ENCODE results near the gene SH2D3C.

DNA sequence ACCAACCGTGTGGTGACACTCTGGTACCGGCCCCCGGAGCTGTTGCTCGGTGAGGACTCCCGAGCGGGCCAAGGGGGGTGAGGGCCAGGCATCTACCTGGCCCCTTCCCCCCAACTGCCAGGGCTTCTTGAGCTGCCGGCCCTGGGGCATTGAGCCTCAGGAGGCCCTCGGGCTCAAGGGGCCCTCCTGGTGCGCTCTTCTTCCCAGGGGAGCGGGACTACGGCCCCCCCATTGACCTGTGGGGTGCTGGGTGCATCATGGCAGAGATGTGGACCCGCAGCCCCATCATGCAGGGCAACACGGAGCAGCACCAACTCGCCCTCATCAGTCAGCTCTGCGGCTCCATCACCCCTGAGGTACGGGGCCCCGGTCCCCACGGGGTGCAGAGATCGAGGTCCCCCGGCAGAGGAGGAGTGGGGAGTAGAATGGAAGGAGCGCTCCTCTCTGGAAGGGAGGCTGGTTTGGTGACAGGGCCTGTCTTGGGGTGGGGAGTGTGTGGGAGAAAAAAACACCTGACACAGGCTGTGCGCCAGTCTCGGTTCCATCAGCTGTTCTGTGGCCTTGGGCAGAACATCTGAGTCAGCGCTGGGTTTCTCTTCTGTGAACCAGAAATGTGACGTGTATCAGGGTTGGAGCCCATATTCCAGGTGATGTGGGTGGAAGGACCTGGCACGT is 10.0 kb upstream of the SH2D3C start:
- TF ChIP-seq ZNF785 (tag by site-specific recombination; IDR thresholded peaks at IDR 0.05) (no peak), ZNF561 (tag by site-specific recombination; IDR thresholded peaks at IDR 0.05; ENCODE audit: borderline replicate concordance) (no peak), ZNF423 (tag by site-specific recombination; IDR thresholded peaks at IDR 0.05) (no peak), ZBTB44 (tag by site-specific recombination; IDR thresholded peaks at IDR 0.05) (no peak), ZFP37 (tag by site-specific recombination; IDR thresholded peaks at IDR 0.05) (no peak)
- TF ChIP-seq, protein P1, sequence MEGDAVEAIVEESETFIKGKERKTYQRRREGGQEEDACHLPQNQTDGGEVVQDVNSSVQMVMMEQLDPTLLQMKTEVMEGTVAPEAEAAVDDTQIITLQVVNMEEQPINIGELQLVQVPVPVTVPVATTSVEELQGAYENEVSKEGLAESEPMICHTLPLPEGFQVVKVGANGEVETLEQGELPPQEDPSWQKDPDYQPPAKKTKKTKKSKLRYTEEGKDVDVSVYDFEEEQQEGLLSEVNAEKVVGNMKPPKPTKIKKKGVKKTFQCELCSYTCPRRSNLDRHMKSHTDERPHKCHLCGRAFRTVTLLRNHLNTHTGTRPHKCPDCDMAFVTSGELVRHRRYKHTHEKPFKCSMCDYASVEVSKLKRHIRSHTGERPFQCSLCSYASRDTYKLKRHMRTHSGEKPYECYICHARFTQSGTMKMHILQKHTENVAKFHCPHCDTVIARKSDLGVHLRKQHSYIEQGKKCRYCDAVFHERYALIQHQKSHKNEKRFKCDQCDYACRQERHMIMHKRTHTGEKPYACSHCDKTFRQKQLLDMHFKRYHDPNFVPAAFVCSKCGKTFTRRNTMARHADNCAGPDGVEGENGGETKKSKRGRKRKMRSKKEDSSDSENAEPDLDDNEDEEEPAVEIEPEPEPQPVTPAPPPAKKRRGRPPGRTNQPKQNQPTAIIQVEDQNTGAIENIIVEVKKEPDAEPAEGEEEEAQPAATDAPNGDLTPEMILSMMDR (tag by site-specific recombination; IDR thresholded peaks at IDR 0.05), result no peak

All from HEK293 (cell line).